HUES6 (cell line): ENCODE measurements around the gene GLI2.

Experiments
- H3K27ac ChIP-seq: 2 replicates; pipeline ENCODE4 v1.7.0; 2013; ENCODE audit warnings: low read depth, mild to moderate bottlenecking, low read length, inconsistent platforms
- H3K27me3 ChIP-seq: 2 replicates; pipeline ENCODE4 v1.6.1; 2013; ENCODE audit warnings: low read length; ENCODE audit not compliant: control insufficient read depth, insufficient read depth
- H3K36me3 ChIP-seq: 2 replicates; pipeline ENCODE4 v1.6.1; 2013; ENCODE audit warnings: low read length; ENCODE audit not compliant: control insufficient read depth, insufficient read depth
- H3K4me1 ChIP-seq: 2 replicates; pipeline ENCODE4 v1.6.1; 2013; ENCODE audit warnings: low read length; ENCODE audit not compliant: control insufficient read depth, insufficient read depth
- H3K4me3 ChIP-seq: 2 replicates; pipeline ENCODE4 v1.5.1; 2013; ENCODE audit warnings: low read depth, low read length
- H3K9ac ChIP-seq: one replicate; pipeline ENCODE4 v1.6.1; 2013; ENCODE audit warnings: mild to moderate bottlenecking, low read length
- H3K9me3 ChIP-seq: 2 replicates; pipeline ENCODE4 v1.6.1; 2013; ENCODE audit warnings: low read depth, low read length; ENCODE audit not compliant: control insufficient read depth, insufficient read depth

The GLI2 gene

GRCh38 chr2:120700659-120701058 lies 35.0 kb upstream of the GLI2 start:
- Histone ChIP-seq H3K9ac (no peak overlapping the region), H3K4me3 (no peak overlapping the region), H3K36me3 (no peaks in the 10 kb centered on the region), H3K4me1 (peaks cover 53% of the 10 kb centered on the region), H3K27ac (no peak overlapping the region), H3K27me3 (0 out of 2 replicates have a peak, but pooled peaks cover 5% of the 10 kb centered on the region), H3K9me3 (no peaks in the 10 kb centered on the region)

GRCh38 chr2:120701096-120701495 lies 34.6 kb upstream of the GLI2 start:
- Histone ChIP-seq H3K4me3 (no peak overlapping the region), H3K9me3 (no peaks in the 10 kb centered on the region), H3K4me1 (peaks cover 50% of the 10 kb centered on the region), H3K27ac (no peak overlapping the region), H3K36me3 (no peaks in the 10 kb centered on the region), H3K9ac (no peak overlapping the region), H3K27me3 (0 out of 2 replicates have a peak, but pooled peaks cover 3% of the 10 kb centered on the region)

GRCh38 chr2:120701499-120701898 lies 34.2 kb upstream of the GLI2 start:
- Histone ChIP-seq H3K27ac (no peak overlapping the region), H3K36me3 (no peaks in the 10 kb centered on the region), H3K27me3 (no peaks in the 10 kb centered on the region), H3K4me3 (no peak overlapping the region), H3K4me1 (peaks cover 46% of the 10 kb centered on the region), H3K9ac (no peak overlapping the region), H3K9me3 (no peaks in the 10 kb centered on the region)

GRCh38 chr2:120702061-120702460 lies 33.6 kb upstream of the GLI2 start:
- Histone ChIP-seq H3K27me3 (peaks cover under 1% of the 10 kb centered on the region; the same call in 1 of the 2 replicates), H3K9me3 (no peaks in the 10 kb centered on the region), H3K4me3 (no peak overlapping the region), H3K36me3 (no peaks in the 10 kb centered on the region), H3K4me1 (peaks cover 49% of the 10 kb centered on the region), H3K27ac (no peak overlapping the region), H3K9ac (no peak overlapping the region)

- Histone ChIP-seq H3K27ac (no peak overlapping the region), H3K9me3 (no peaks in the 10 kb centered on the region), H3K4me1 (peaks cover 56% of the 10 kb centered on the region), H3K4me3 (no peak overlapping the region), H3K27me3 (peaks cover 2% of the 10 kb centered on the region; the same call in 1 of the 2 replicates), H3K9ac (no peak overlapping the region), H3K36me3 (no peaks in the 10 kb centered on the region)
Observed at GRCh38 chr2:120702801-120703200, 32.9 kb upstream of the GLI2 start.

- H3K27me3 ChIP-seq: peaks cover 2% of the 10 kb centered on the region; the same call in 1 of the 2 replicates
- peaks cover 63% of the 10 kb centered on the region for H3K4me1 ChIP-seq
- no peaks in the 10 kb centered on the region for H3K36me3 ChIP-seq
- no peak overlapping the region for H3K27ac ChIP-seq
- H3K9me3 ChIP-seq: no peaks in the 10 kb centered on the region
- no peak overlapping the region for H3K9ac ChIP-seq
- H3K4me3 ChIP-seq: no peak overlapping the region
Observed at GRCh38 chr2:120703330-120703994, 32.2 kb upstream of the GLI2 start.

- Histone ChIP-seq H3K4me3 (no peak overlapping the region), H3K9me3 (no peaks in the 10 kb centered on the region), H3K9ac (no peak overlapping the region), H3K4me1 (peaks cover 62% of the 10 kb centered on the region), H3K36me3 (no peaks in the 10 kb centered on the region), H3K27me3 (peaks cover 2% of the 10 kb centered on the region; the same call in 1 of the 2 replicates), H3K27ac (no peak overlapping the region)
Observed at GRCh38 chr2:120704696-120705095, 31.0 kb upstream of the GLI2 start.

- Histone ChIP-seq H3K9me3 (no peaks in the 10 kb centered on the region), H3K4me1 (peaks cover 66% of the 10 kb centered on the region), H3K27me3 (peaks cover 17% of the 10 kb centered on the region), H3K36me3 (no peaks in the 10 kb centered on the region), H3K9ac (no peak overlapping the region), H3K27ac (no peak overlapping the region), H3K4me3 (no peak overlapping the region)
Observed at GRCh38 chr2:120707816-120708215, 27.9 kb upstream of the GLI2 start.

- no peak overlapping the region for H3K9ac ChIP-seq
Observed at GRCh38 chr2:120708944-120709607, 26.6 kb upstream of the GLI2 start.

GRCh38 chr2:120709608-120710041 lies 26.0 kb upstream of the GLI2 start:
- H3K4me1 ChIP-seq: peaks cover 56% of the 10 kb centered on the region
- peaks cover 23% of the 10 kb centered on the region for H3K27me3 ChIP-seq
- H3K9me3 ChIP-seq: no peaks in the 10 kb centered on the region
- peak overlapping the region; percentile 23 for H3K4me3 ChIP-seq
- H3K27ac ChIP-seq: peak overlapping the region; percentile 50; the same call in 1 of the 2 replicates
- H3K36me3 ChIP-seq: no peaks in the 10 kb centered on the region
- peak overlapping the region; percentile 34 for H3K9ac ChIP-seq

More at GRCh38 chr2:120708944-120709607, 26.6 kb upstream of the GLI2 start:
- Histone ChIP-seq H3K27me3 (peaks cover 19% of the 10 kb centered on the region), H3K9me3 (no peaks in the 10 kb centered on the region), H3K36me3 (no peaks in the 10 kb centered on the region), H3K27ac (peak overlapping the region; percentile 50; the same call in 1 of the 2 replicates), H3K4me1 (peaks cover 61% of the 10 kb centered on the region), H3K4me3 (no peak overlapping the region)

GRCh38 chr2:120710256-120710655 lies 25.4 kb upstream of the GLI2 start:
- peak overlapping the region; percentile 50; the same call in 1 of the 2 replicates for H3K27ac ChIP-seq
- no peaks in the 10 kb centered on the region for H3K9me3 ChIP-seq
- peak overlapping the region; percentile 34 for H3K9ac ChIP-seq
- H3K36me3 ChIP-seq: no peaks in the 10 kb centered on the region
- peaks cover 23% of the 10 kb centered on the region for H3K27me3 ChIP-seq
- peaks cover 51% of the 10 kb centered on the region for H3K4me1 ChIP-seq
- peak overlapping the region; percentile 23 for H3K4me3 ChIP-seq
